Adrenal gland (tissue), 12 donors: ENCODE data around the gene FOXC2. TPM values are rescaled to one million over a fixed set of nuclear protein-coding genes. Genes with fewer than 3 reads are reported as not detected.

Source experiments
- DNase-seq, 7 donors: peaks; one replicate each; pipeline ENCODE4 v3.0.0-alpha.2; 2019 to 2020
- H3K27ac ChIP-seq, 5 donors: fragments of 200-600 bp; sonication (generic) in 4 of 5; 1 replicate in 3 of 5; 2 replicates in 2 of 5; pipeline versions ENCODE4 v1.5.1 to v1.8.0; 2016 to 2020; ENCODE audit warnings: mild to moderate bottlenecking in 1 of 5
- H3K27me3 ChIP-seq: fragments of 200-600 bp; 2 replicates; pipeline ENCODE4 v1.8.0; 2021
- H3K36me3 ChIP-seq, 2 donors: fragments of 200-600 bp; replicated peaks in 1 of 2; 1 replicate in 1 of 2; 2 replicates in 1 of 2; pipeline versions ENCODE4 v1.5.1 to v1.8.0; 2018 to 2022
- H3K4me1 ChIP-seq, 2 donors: fragments of 200-600 bp; replicated peaks in 1 of 2; 1 replicate in 1 of 2; 2 replicates in 1 of 2; pipeline versions ENCODE4 v1.5.1 to v1.8.0; 2018 to 2021
- H3K4me3 ChIP-seq, 4 donors: fragments of 200-600 bp; sonication (generic) in 3 of 4; one replicate each; pipeline ENCODE4 v1.5.1; 2016 to 2018
- H3K9me3 ChIP-seq, 3 donors: fragments of 200-600 bp; sonication (generic) in 1 of 3; replicated peaks in 1 of 3; 1 replicate in 2 of 3; 2 replicates in 1 of 3; pipeline versions ENCODE4 v1.5.1 to v1.8.0; 2016 to 2021
- CTCF ChIP-seq, 6 experiments: fragments of 450-650 bp in 4 of 6; fragments of 200-600 bp in 2 of 6; sonication (generic) in 1 of 6; IDR thresholded peaks; 1 replicate in 5 of 6; 2 replicates in 1 of 6; pipeline versions ENCODE4 v1.5.1 to v1.8.0; 2016 to 2021; ENCODE audit warnings: antibody characterized with exemption in 6 of 6, mild to moderate bottlenecking in 2 of 6, moderate library complexity in 1 of 6
- POLR2A ChIP-seq, 2 donors: fragments of 450-650 bp; IDR thresholded peaks; one replicate each; pipeline ENCODE4 v1.6.1; 2017; ENCODE audit warnings: antibody characterized with exemption in 2 of 2, mild to moderate bottlenecking in 2 of 2, moderate library complexity in 1 of 2
- WGBS, 4 donors: extraction: QIAGEN DNeasy Blood & Tissue Kit in 2 of 4; methylation state at CpG; one replicate each; pipeline versions ENCODE4 v1.1.5 to v1.1.7; 2013 to 2017; 5-methylcytosine and 5-hydroxymethylcytosine counted together
- intact Hi-C, 2 donors: fragments of 100-400 bp; cut with DNase I; formaldehyde crosslinking; loops; one replicate each; pipeline versions ENCODE4 v1.14.1 to v1.15.0; 2022 to 2023
- polyA plus RNA-seq, 3 donors: library from polyadenylated mRNA; stranded (reverse); fragments of 200-250 nt in 2 of 3; fragments of 350-450 nt in 1 of 3; fragmentation: Illumina TruSeq in 1 of 3; extraction: RNeasy Lipid Tissue Mini Kit (QIAGEN cat#74804) in 1 of 3; gene quantifications; one replicate each; pipeline ENCODE4 v1.2.3, GENCODE V29; 2013 to 2014
- total RNA-seq, 9 donors: library from RNA; depleted of rRNA in 4 of 9; stranded (reverse); fragments of >200 nt in 4 of 9; fragments of 120-200 nt in 1 of 9; fragmentation: NEBNext Ultra II Directional in 1 of 9; extraction: Animal tissue kit (Norgen Biotek cat#: 25700) in 1 of 9; gene quantifications; one replicate each; pipeline versions ENCODE4 v1.1.0 to v1.2.4, GENCODE V29; 2013 to 2023
- donor health status: healthy with polysubstance abuse.
- donor health status: Bipolar disorder and iron deficiency.
- donor health status: DM: yes; HTN: yes; CAD: no.
- donor health status: DM: no; HTN: no; CAD: no.
- donor health status: DM: no; HTN: no; CAD: no.
- donor health status: DM: yes; HTN: yes; CAD: no.

Gene FOXC2
- total and polyA plus RNA-seq, 12 donors, result 0.39 to 4.8 (median 2.1) TPM

- WGBS, 4 donors, result 65 to 75% (median 70%) methylated on average over 15 to 16 of the region's 16 CpGs
- H3K27me3 ChIP-seq, result peaks cover 3% of the 10 kb centered on the region
Measured at GRCh38 chr16:86604436-86605193, 38.0 kb downstream of the FOXC2 start.

GRCh38 chr16:86605950-86606349 lies 39.3 kb downstream of the FOXC2 start:
- intact Hi-C loops, result no loop called here
- no peaks in the 10 kb centered on the region for H3K9me3 ChIP-seq
- H3K4me3 ChIP-seq, result no peak overlapping the region
- H3K4me1 ChIP-seq, result no peaks in the 10 kb centered on the region
- H3K27me3 ChIP-seq, result peaks cover 3% of the 10 kb centered on the region
- 93 to 97% (median 95%) methylated on average over 3 of the region's 3 CpGs for WGBS, 4 donors
- H3K27ac ChIP-seq, result no peak overlapping the region
- no peak for DNase-seq
- H3K36me3 ChIP-seq, result no peaks in the 10 kb centered on the region
- TF ChIP-seq POLR2A (IDR thresholded peaks at IDR 0.05) (no peak), CTCF (IDR thresholded peaks at IDR 0.05) (no peak)

More at GRCh38 chr16:86604436-86605193, 38.0 kb downstream of the FOXC2 start:
- DNase-seq, result peak in 1 of 7 donors; percentile 42
- no peaks in the 10 kb centered on the region for H3K4me1 ChIP-seq
- no peaks in the 10 kb centered on the region for H3K9me3 ChIP-seq
- H3K27ac ChIP-seq, result no peak overlapping the region
- intact Hi-C loops, result no loop called here
- H3K36me3 ChIP-seq, result no peaks in the 10 kb centered on the region
- peak overlapping the region in 1 of 4 donors; percentile 36 for H3K4me3 ChIP-seq
- TF ChIP-seq CTCF (IDR thresholded peaks at IDR 0.05) (no peak), POLR2A (IDR thresholded peaks at IDR 0.05) (no peak)

GRCh38 chr16:86608301-86608747 lies 41.7 kb downstream of the FOXC2 start:
- no peaks in the 10 kb centered on the region for H3K9me3 ChIP-seq
- no peak for DNase-seq
- intact Hi-C loops, result no loop called here
- TF ChIP-seq CTCF (IDR thresholded peaks at IDR 0.05) (no peak), POLR2A (IDR thresholded peaks at IDR 0.05) (no peak)
- no peaks in the 10 kb centered on the region for H3K4me1 ChIP-seq
- no peaks in the 10 kb centered on the region for H3K36me3 ChIP-seq
- H3K27ac ChIP-seq, result no peak overlapping the region
- peaks cover 7% of the 10 kb centered on the region for H3K27me3 ChIP-seq
- WGBS, 4 donors, result 34 to 47% (median 38%) methylated on average over 2 of the region's 2 CpGs
- no peak overlapping the region for H3K4me3 ChIP-seq

- no peak for TF ChIP-seq CTCF (IDR thresholded peaks at IDR 0.05)
- TF ChIP-seq POLR2A (IDR thresholded peaks at IDR 0.05), result no peak
- intact Hi-C loops, result no loop called here
- Histone ChIP-seq H3K4me3 (no peak overlapping the region), H3K27ac (no peak overlapping the region), H3K27me3 (peaks cover 7% of the 10 kb centered on the region), H3K9me3 (no peaks in the 10 kb centered on the region), H3K4me1 (no peaks in the 10 kb centered on the region), H3K36me3 (no peaks in the 10 kb centered on the region)
- WGBS, 4 donors, result 68 to 75% (median 72%) methylated on average over 6 of the region's 6 CpGs
- no peak for DNase-seq
Measured at GRCh38 chr16:86609115-86609514, 42.5 kb downstream of the FOXC2 start.
